ENCODE results near the gene RAPGEF3.

Gene RAPGEF3

DNA sequence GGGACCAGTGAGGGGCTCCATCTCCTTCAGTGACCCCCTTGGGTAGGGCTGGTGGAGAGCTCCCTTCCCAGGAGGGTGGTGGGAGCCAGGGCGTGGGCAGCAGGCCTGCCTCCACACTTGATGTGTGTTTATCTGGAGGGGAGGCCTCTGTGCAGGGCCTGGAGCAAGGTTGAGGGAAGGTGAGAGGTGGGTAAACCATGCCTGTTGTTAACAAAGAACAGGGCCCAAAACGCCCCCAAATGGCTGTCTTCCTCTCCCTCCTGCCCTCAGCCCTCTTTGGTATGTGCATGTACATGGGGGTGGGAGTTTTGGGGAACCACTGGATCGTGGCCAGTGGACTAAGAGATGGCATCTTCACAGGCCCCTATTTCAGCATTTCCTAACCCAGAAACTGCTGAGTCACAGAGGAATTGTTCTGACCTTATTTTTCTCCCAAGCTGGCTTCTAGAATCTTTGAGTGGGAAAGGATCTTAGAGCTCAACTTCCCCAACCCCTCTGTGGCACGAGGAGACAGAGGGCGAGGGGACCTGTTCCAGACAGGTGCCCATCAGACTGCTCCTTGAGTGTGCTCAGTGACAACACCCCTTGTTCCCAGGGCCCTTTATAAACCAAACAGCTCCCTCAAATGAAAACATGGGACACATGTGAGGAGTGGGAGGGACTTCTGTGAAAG, 17.9 kb upstream of the RAPGEF3 start:
- no peak for DNase-seq

DNA sequence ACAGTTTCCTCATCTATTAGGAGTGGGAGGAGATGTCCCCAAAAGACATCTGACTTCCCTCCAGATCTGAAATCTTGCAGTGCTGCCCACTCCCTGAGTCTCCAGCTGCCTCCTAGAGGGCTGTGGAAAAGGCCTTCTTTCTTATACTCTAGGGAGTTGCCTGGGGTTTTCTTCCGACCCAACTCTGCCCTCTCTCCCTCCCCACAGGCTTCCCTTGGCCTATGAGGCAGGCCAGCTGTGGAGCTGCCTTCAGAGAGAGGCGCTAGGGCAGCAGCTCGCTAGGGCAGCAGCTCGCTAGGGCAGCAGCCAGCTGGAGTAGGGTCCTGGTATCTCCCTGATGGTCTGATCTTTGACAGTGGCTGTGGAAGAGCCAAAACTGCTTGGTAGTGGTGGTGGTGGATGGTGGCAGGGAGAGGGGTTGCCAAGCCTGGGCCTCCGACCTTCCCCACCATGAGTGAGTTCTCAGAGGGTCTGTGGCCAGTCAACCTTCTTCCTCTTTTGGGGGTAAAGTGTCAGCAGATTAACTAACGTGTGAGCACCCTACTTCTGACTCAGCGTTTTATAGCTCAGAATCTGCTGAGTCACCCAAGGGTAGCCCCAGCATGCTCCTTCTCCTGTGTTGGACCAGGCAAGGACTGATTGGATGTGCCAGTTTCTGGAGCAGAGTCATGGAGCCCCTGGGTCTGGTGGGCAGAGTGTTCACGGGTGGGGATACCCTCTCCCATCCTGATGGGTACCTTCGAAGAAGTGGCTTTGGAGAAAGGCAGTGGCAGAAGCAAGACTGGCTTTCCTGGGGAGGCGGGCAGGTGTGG, 16.6 kb upstream of the RAPGEF3 start:
- DNase-seq = no peak

DNA sequence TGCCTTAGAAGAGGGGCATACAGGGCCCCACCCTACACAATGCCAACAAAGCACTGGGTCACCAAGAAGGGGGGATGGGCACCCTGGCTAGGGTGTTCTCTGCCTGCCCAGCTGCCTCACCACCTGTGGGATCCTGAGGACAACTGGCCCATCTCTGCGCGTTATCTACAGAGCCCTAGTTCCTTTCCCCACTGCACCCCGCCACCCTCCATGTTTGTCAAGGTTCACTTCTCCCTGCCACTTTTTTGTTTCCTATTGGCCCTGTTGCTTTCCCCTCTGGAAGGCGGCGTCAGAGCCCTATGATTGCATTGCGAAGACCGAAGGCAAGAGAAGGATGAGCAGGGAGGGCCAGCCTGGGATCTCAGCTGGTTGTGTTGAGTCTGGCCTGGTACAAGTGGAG, 16.0 kb upstream of the RAPGEF3 start:
- no peak for DNase-seq

DNA sequence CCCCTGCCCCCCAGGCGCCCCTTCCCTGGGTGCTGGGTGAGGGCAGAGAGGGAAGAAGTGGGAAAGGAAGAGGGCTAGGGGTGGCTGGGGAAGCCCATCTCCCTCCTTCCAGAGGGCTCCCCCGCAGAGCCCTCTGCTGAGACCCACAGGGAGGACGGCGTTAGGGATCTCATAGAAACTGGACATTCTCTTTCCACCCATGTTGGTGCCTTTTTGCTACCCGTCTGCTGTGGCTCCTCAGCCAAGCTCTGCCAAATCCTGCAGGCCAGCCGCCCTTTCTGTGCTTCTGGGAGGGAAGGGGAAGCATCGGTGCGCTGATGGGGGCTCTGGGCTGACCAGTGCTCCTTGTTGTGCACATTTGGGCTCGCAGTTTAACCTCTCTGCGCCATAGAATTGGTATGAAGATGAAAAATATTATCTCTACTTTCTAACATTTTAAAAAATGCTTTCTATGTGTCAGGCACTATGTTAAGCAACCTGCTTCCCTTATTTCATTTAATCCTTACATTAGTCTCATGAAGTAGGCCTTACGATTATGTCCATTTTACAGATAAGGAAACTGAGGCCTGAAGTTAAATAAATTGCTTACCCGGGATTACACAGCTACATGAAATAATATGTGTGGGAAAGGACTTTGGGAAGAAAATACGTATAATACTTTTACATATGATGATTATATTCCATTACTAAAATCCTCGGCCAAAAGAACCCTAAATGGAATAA, 15.3 kb upstream of the RAPGEF3 start:
- no peak for DNase-seq

DNA sequence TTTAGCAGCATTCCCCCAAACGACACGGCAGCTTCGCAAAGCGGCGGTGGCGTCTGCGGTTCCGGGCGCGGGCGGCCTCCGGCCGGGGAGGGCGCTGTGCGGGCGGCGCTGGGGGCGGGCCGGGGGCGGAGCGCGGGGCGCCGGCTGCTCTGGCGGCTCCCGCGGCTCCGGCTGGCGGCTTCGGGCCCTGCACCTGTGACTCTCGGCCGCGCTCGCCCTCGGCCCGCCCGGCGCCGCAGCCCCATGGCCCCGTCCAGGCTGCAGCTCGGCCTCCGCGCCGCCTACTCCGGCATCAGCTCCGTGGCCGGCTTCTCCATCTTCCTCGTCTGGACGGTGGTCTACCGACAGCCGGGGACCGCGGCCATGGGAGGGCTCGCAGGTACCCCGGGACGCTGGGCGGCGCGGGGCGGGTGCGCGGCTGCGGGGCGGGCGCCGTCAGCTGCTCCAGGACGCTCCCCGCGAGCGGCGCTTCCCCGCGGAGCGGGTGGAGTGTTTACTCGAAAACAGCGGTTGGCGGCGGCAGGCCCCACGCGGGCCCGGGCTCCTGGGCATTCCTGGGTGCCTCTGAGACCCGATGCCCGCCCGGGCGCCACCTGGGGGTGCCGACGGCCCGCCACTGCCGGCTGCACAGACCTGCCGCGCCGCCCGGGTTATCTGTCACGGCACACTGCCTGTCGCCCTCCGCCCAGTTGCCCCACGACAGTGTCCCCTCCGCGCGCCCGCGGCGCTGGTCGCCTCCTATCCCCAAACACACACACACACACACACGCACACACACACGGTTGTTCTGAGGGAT, 14.6 kb upstream of the RAPGEF3 start, which contains the start of gene SLC48A1:
SLC48A1 (plus strand) TSS at position 177 of the 796 bp plus-strand sequence; CDS start at position 244, 67 bp downstream.
- peak; percentile 74 for DNase-seq

- no peak for DNase-seq
These were observed 14.0 kb upstream of the RAPGEF3 start for GRCh38 chr12:47772738-47773061.

DNA sequence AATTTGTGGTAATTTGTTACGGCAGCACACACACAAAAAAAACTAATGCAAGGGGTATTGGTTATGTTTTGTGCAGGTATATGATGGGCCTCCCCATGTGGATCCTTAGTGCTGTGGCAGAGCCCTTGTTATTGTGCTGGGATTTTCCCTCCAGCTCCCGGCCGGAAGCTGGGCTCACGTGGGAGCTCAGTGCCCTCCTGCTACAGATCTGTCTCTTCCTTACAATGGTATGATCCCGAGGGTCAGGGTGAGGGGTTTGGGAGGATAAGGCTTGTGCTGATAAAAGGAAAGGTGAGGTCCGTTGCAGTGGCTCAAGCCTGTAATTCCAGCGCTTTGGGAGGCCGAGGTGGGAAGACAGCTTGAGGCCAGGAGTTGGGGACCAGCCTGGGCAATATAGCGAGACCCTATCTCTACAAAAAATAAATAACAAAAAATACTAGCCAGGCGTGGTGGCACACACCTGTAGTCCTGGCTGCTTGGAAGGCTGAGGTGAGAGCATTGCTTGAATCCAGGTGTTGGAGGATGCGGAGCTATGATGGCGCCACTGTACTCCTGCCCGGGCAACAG, 13.5 kb upstream of the RAPGEF3 start:
- DNase-seq = no peak

GRCh38 chr12:47771304-47771703, 12.6 kb upstream of the RAPGEF3 start:
- DNase-seq = no peak

GRCh38 chr12:47770086-47770726, 11.5 kb upstream of the RAPGEF3 start:
- DNase-seq = no peak

- no peak for DNase-seq
These were observed 10.8 kb upstream of the RAPGEF3 start for GRCh38 chr12:47769234-47770085.

DNA sequence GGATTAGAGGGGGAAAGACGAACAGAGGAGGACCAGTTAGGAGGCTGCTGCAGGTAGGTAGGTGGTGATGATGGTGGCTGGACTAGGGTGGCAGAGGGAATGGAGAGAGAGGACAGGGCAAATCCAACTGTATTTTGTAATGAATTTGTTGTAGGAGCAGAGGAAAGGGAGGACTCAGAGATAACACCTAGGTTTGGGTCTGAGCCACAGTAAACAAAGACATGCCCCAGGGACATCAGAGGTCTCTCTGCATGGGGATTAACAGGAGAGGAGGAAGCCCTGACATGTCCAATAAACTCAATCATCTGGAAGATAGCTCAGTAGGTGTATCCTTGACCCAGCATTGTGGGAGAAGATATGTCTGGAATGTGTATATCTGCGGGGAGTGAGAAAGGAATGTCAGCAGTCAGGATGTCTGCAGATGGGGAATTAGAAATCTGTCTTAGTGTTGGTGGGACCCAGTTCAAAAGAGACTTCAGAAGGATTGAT, 9.7 kb upstream of the RAPGEF3 start:
- no peak for DNase-seq

- peak; percentile 80 for DNase-seq
These were observed 8.6 kb upstream of the RAPGEF3 start for GRCh38 chr12:47767216-47767724.

DNA sequence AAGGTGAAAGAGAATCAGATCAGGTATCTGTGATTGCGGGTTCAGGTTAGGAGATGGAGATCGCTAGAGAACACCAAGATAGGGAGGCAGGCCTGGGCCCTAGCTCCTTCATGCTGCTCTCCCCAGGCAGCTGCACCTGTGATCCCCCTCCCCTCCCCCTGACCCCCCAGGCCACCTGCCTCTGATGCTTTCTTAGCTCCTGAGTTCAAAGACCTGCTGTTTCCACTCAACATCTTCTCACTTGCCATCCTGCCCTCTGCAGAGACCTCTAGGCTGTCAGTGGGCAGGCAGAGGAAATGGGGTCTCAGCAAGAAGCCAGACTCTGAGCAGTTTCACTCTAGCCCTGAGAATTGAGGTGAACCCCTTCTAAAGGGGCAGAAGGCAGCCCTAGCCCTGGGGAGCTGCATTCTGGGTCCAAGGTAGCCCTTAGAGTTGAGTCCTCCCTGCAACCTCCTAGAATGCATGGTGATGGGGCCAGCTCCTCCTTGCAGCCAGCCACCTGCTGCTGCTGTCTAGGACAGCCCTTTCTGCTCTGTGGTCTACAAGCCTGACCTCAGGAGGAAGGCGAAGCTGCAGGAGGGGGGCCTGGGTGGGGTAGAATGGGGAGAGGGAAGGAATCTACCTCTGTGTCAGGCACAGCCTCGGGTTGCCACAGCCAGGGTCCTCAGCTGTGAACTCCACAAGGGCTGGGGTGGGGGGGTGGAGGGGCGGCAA, 8.0 kb upstream of the RAPGEF3 start:
- no peak for DNase-seq

DNA sequence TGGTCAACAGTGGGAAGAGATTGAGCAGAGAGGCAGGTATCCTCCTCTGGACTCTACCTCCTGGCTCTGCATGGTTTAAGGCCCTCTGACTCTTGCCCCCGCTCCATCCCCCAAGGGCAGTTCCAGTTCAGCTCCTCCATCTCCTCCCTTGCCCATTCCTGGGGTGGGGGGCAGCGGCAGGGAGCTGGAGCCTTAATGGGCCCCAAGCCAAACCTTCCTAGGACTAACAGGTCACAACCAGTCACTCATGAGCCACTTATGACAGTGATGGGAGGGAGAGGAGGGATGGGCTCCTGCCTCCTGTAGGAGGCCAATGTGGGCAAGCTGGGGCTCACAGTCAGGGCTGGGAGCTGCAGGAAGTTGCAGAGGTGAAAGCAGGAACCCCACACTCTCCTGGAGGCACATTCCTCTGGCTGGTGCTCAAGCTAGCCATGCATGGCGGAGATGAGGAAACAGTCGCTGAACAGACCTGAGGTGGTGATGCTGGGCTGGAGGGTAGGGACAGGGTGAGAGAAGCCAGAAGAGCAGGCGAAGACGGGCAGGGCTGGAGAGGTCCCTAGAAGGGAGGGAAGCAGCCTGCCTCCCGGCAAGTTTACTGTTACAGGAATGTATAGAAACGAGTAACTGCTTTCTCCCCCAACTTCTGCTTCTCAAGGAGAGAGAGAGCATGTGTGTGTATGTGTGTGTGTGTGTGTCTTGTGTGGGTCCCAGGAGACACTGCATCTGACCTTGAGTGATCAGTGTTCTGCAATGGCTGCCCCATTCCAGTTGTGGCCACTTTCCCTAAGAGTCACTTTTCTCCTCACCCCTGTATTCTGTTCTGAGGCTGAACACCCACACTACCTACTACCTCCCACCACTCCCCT, 5.0 kb upstream of the RAPGEF3 start:
- DNase-seq = no peak

GRCh38 chr12:47762850-47763465, 4.3 kb upstream of the RAPGEF3 start:
- no peak for DNase-seq

DNA sequence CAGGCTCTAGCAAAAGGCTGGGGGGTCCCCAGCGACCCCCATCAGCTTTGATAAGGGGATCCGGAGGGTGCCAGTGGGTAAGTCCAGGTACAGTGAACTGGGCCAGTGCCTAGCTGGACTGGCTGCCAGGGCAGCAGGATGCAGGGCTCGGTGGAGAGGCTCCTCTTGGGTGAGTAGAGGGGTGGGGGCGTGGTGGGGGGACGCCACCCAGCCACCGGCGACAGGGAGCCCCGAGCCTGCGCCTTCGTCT, 171 bp downstream of the RAPGEF3 start:
- DNase-seq = no peak

GRCh38 chr12:47757840-47758583, 668 bp downstream of the RAPGEF3 start:
- DNase-seq = no peak

GRCh38 chr12:47757364-47757839, 1.3 kb downstream of the RAPGEF3 start:
- DNase-seq = no peak

Measured in CD4-positive, alpha-beta T cell treated with Interleukin-17A for 1 hour (primary cell).